HG02610 (cell line): ENCODE results near the gene PSMD14.
"Not testable (repeated sequence)": the region's sequence is repeated elsewhere in the genome, so short reads cannot be mapped to it uniquely, and the experiment has no call there.

ENCODE experiments used
- ATAC-seq: cut with Tn5 transposase; IDR thresholded peaks from one replicate; pipeline ENCODE4 v1.9.1; 2021; ENCODE audit warnings: mild to moderate bottlenecking, moderate library complexity; ENCODE audit not compliant: unreplicated experiment

Gene PSMD14

GRCh38 chr2:161332371-161332967, 24.2 kb downstream of the PSMD14 start:
- ATAC-seq: no peak

- ATAC-seq: no peak
Measured at GRCh38 chr2:161335626-161336025, 27.4 kb downstream of the PSMD14 start.

- no peak for ATAC-seq
Measured at GRCh38 chr2:161337247-161337646, 29.0 kb downstream of the PSMD14 start.

GRCh38 chr2:161339532-161339931, 31.3 kb downstream of the PSMD14 start:
- ATAC-seq: not testable (repeated sequence)

- ATAC-seq: not testable (repeated sequence)
Measured at GRCh38 chr2:161340930-161341413, 32.7 kb downstream of the PSMD14 start.

- ATAC-seq: no peak
Measured at GRCh38 chr2:161343235-161343634, 35.0 kb downstream of the PSMD14 start.

GRCh38 chr2:161344692-161345091, 36.5 kb downstream of the PSMD14 start:
- ATAC-seq: no peak

- ATAC-seq: no peak
Measured at GRCh38 chr2:161351678-161352077, 43.5 kb downstream of the PSMD14 start.

GRCh38 chr2:161352719-161353118, 44.5 kb downstream of the PSMD14 start:
- no peak for ATAC-seq

GRCh38 chr2:161353543-161353942, 45.3 kb downstream of the PSMD14 start:
- no peak for ATAC-seq

- no peak for ATAC-seq
Measured at GRCh38 chr2:161354106-161354505, 45.9 kb downstream of the PSMD14 start.

GRCh38 chr2:161355106-161355505, 46.9 kb downstream of the PSMD14 start:
- ATAC-seq: no peak

- ATAC-seq: no peak
Measured at GRCh38 chr2:161355983-161356382, 47.8 kb downstream of the PSMD14 start.

- ATAC-seq: no peak
Measured at GRCh38 chr2:161357097-161357496, 48.9 kb downstream of the PSMD14 start.

GRCh38 chr2:161358838-161359237, 50.6 kb downstream of the PSMD14 start:
- no peak for ATAC-seq

- ATAC-seq: not testable (repeated sequence)
Measured at GRCh38 chr2:161360095-161360654, 52.0 kb downstream of the PSMD14 start.

- no peak for ATAC-seq
Measured at GRCh38 chr2:161362568-161363166, 54.4 kb downstream of the PSMD14 start.

GRCh38 chr2:161367675-161368074, 59.5 kb downstream of the PSMD14 start:
- no peak for ATAC-seq

GRCh38 chr2:161369311-161369710, 61.1 kb downstream of the PSMD14 start:
- ATAC-seq: no peak

- ATAC-seq: no peak
Measured at GRCh38 chr2:161370981-161371380, 62.8 kb downstream of the PSMD14 start.

- no peak for ATAC-seq
Measured at GRCh38 chr2:161371869-161372268, 63.6 kb downstream of the PSMD14 start.

- ATAC-seq: no peak
Measured at GRCh38 chr2:161373942-161374341, 65.7 kb downstream of the PSMD14 start.
